HG02884 (cell line): Measurements from ENCODE around the gene TNK1.
"Not testable (repeated sequence)": the region's sequence is repeated elsewhere in the genome, so short reads cannot be mapped to it uniquely, and the experiment has no call there.

Source experiments
- ATAC-seq: cut with Tn5 transposase; IDR thresholded peaks from one replicate; pipeline ENCODE4 v1.9.1; 2021; ENCODE audit warnings: mild to moderate bottlenecking, moderate library complexity; ENCODE audit not compliant: unreplicated experiment

TNK1 gene

DNA sequence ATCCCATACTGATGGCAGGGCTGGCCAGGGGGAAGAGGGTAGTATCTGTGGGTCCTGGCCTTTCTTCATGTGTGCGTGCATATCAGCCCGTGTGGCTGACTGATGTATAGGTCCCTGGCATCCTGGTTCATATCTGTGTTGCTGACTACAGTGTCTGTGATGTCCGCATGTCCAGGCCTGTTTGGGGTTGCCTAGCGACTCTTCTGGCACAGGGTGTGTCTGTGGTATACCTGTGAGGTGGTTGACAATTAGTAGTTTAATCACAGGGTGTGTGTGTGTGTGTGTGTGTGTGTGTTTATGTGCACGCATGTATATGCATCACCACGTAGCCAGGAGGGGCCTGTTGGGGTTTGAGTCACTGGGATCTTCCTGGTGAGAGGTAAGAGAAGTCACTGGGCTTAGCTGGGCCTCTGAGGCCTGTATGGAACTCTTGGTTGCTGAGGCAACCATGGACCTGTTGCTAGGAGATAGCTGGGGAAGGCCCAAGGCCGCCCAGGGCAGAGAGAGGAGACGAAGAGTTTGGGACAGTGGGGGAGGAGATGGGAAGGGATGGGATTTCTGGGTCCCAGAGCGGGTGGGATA lies 26.5 kb upstream of the TNK1 start:
- no peak for ATAC-seq

DNA sequence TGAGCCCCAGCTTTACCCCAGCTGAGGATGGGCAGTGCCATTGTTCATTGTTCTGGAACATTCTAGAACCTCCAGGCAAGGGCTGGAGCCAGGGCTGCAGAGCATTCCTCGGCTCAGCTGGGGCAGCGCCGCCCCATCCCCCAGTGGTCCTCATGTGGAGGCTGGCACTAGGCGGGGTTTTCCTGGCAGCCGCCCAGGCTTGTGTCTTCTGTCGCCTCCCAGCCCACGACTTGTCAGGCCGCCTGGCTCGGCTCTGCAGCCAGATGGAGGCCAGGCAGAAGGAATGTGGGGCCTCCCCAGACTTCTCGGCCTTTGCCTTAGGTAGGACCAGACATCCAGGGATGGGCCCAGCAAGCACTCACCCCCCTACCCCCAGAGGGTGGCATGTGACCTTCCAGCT lies 25.8 kb upstream of the TNK1 start, which contains the start of gene TMEM95:
Gene TMEM95 (plus strand): TSS at position 104 of the 400 bp plus-strand sequence. CDS start 49 bp downstream, at position 153.
- no peak for ATAC-seq

DNA sequence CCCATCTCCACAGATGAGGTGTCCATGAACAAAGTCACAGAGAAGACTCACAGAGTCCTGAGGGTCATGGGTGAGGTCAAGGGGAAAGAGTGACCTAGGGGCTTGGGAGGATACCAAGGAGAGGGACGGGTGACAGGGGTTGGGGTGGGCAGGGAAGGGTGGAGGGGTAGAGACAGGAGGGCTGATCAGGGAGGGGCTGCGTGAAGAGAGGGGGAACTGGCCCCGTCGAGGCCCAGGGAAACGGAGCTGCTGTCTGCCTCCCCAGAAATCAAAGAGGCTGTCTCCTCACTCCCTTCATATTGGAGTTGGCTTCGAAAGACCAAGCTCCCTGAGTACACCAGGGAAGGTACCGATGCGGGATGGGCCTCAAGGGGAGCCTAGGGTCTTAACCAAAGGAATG lies 25.3 kb upstream of the TNK1 start:
- ATAC-seq, result no peak

DNA sequence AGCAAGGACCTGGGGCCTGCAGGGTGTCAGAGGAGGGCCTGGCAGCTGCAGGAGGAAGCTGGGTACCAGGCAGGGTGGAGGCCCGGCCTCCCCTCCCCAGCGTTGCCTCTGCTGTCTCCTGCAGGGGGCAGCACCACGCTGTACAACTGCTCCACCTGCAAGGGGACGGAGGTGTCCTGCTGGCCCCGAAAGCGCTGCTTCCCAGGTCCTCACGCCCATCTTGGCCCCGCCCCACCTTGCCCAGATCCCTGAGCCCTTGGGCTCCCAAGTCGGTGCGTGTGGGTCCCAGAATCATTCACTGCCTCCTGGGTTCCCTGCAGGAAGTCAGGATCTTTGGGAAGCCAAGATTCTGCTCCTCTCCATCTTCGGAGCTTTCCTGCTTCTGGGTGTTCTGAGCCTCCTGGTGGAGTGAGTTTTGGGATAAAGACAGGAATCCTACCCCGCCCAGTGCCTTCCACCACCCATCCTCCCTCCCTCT lies 24.8 kb upstream of the TNK1 start:
- ATAC-seq, result no peak

DNA sequence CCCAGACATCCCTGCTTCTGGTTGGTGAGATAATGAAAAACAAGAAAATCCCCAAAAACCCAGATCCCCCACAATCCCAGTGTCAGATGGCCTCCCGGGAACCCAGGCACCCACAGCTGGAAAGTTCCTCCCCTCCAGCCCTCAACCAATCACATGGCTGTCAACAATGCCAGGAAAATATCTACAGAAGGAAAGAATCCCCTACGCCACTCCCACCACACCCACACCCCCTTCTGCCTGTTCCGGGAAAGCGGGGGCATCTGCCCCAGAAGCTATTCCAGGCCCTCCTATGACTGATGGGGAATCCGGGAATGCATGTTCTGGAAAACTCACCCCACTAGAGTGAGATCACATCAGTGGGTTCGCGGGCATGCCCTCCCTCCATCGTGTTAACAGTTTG lies 24.1 kb upstream of the TNK1 start:
- no peak for ATAC-seq

DNA sequence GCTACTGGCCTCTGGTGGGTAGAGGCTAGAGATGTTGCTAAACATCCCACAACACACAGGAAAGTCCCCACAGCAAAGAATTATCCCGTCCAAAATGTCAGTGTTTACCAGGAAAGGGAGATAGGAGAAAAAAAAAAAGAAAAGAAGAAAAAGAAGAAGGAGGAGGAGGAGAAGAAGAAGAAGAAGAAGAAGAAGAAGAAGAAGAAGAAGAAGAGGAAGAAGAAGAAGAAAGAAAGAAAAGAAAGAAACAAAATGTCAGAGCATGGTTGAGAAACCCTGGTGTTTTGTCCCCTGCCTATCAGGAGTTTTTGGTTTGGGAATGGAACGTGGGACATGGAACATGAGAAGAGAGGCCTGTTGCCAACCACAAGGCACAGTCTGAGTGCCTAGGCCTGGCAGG lies 23.5 kb upstream of the TNK1 start:
- ATAC-seq, result no peak

DNA sequence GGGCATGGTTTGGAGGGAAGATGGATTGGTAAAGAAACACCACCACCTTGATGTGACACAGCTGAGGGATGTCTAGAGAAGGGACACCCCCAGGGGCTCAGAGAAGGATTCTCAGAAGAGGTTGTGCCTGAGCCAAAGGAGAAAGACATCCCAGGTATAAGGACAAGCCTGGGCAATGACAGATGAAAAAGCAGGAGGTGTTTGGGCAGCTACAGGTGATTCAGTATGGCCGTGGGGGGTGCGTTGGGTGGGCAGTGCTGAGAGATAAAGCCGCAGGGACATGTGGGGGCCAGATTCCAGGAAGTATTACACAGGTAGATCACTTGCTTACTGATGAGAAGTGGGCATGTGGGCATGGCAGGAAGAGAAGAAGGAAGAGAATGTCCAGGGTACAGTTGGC lies 19.0 kb upstream of the TNK1 start:
- no peak for ATAC-seq

DNA sequence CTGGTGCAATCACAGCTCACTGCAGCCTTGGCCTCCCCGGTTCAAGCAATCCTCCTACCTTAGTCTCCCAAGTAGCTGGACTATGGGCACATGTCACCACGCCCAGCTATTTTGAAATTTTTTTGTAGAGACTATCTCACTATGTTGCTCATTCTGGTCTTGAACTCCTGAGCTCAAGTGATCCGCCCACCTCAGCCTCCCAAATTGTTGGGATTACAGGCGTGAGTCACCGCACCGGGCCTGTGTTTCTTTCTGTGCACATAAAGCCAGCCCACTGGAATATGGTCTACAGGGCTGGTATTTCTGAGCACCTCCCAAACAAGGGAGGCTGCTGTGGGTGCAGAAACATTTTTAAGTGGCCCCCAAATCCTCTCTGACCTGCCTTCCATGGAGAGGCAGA lies 17.6 kb upstream of the TNK1 start:
- no peak for ATAC-seq

DNA sequence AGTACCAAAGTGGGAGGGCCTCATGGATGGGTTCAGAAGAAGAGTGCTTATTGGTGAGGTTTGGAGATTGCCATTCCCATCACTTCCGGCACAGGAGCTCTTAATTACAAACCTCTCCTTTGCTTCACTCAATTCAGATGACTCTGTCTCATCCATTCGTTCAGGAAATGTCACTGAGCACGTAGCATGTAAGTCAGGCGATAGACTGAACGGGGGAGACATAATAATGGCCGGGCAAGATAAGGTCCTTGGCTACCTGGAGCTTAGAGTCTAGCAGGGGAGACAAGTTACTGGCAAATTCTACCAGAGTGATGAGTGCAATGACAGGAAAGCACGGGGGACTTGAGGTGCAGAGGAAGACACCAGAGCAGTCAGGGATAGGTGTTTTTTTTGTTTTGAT lies 14.9 kb upstream of the TNK1 start:
- not testable (repeated sequence) for ATAC-seq

DNA sequence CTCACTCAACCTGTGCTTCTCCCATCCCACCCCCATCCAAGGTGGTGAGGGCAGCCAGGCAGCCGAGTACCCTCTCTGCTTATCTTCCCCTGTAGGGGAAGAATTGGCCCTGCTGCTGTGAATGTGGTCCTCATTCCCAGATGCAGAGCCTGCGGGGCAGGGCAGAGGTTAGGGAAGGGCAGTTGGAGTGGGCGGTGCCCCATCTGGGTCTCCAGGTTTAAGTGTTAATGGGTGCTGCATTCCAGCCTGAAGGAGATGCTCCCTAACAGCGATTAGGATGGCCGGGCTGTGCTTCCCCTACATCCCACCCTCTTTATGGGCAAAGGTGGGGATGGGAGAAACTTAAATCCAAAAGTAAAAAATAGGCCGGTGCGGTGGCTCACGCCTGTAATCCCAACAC lies 13.8 kb upstream of the TNK1 start:
- no peak for ATAC-seq

DNA sequence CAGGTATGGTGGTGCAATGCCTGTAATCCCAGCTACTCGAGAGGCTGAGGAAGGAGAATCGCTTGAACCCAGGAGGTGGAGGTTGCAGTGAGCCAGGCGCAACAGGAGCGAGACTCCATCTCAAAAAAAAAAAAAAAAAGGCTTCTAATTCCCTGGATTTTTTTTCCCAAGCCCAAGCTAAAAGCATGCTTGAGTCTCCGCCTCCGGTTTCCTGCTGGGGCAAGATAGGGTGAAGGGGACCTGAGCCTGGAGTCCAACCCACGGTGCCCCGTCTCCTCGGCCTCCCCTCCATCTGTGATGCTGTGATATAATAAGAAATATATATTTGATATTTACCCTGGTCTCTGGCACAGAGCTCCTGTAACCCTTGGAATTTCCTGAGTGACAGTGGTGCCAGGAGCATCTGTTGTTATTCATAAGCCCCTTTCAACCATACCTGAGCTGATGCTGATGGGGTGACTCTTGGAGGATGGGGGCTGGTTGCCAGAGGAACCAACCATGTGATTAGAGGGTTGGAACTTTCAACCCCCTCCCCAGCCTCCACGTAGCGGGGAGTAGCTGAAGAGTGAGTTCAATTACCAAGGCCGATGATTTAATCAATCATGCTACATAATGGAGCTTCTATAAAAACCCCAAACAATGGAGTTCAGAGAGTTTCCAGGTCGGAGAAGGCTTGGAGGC lies 12.8 kb upstream of the TNK1 start:
- no peak for ATAC-seq

DNA sequence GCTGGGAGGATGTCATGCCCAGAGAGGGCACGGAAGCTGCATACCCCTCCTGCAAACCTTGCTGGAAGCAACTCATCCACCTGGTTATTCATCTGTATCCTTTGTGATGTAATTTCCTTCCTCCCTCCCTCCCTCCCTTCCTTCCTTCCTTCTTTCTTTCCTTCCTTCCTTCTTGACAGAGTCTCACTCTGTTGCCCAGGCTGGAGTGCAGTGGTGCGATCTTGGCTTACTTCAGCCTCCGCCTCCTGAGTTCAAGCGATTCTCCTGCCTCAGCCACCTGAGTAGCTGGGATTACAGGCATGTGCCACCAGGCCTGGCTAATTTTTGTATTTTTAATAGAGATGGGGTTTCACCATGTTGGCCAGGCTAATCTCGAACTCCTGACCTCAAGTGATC lies 12.3 kb upstream of the TNK1 start:
- ATAC-seq, result not testable (repeated sequence)

DNA sequence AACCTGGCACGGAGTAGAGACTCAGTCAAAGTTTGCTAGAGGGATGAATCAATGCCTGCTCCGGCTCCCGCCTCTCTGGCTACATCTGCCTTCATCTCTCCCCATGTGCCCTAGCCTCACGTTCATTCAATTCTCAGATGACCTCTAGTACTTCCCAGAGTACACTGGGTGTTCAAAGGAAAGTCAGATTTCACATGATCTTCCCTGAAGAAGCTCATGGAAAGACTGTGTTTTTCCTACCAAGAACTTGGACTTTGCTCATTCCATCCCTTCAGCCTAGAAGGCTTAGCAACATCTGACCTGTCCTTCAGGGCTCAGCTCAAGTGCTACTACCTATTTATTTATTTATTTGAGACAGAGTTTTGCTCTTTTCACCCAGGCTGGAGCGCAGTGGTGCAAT lies 11.1 kb upstream of the TNK1 start:
- no peak for ATAC-seq

DNA sequence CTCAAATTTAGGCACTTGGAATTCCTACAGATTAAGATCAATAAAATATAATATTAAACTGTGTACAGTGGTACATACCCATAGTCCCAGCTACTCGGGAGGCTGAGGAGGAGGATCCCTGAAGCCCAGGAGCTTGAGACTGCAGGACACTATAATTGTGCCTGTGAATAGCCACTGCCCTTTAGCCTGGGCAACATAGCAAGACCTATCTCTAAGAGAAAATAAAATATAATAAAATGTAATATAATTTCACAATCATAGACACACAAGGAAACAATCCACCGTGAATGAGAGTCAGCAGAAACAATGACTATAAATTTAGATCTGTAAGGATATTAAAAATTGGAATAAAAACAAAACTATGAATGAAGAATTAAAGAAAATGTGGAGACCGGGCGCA lies 10.0 kb upstream of the TNK1 start:
- no peak for ATAC-seq

DNA sequence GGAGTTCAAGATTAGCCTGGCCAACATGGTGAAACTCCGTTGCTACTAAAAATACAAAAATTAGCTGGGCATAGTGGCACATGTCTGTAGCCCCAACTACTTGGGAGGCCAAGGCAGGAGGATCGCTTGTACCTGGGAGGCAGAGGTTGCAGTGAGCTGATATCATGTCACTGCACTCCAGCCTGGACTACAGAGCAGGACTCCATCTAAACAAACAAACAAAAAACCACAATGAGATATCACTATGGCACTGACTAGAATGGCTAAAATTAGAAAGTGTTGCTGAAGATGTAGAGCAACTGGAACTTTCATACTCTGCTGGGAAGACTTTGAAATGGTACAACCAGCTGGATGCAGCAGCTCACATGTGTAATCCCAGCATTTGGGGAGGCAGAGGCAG lies 6.5 kb upstream of the TNK1 start:
- no peak for ATAC-seq

DNA sequence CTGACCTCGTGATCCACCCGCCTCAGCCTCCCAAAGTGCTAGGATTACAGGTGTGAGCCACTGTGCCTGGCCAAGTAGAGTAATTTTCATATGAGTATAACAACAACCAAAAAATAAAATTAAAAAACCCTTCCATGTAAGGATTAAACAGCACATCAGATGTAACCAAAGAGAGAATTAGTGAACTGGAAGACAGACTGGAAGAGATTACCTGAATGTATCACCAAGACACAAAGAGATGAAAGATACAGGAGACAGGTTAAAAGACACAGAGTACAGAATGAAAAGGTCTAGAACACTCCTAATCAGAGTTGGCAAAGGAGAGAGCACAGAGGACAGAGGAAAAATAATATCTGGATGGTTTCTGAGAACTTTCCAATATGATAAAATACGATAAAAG lies 1.8 kb upstream of the TNK1 start:
- ATAC-seq, result no peak

DNA sequence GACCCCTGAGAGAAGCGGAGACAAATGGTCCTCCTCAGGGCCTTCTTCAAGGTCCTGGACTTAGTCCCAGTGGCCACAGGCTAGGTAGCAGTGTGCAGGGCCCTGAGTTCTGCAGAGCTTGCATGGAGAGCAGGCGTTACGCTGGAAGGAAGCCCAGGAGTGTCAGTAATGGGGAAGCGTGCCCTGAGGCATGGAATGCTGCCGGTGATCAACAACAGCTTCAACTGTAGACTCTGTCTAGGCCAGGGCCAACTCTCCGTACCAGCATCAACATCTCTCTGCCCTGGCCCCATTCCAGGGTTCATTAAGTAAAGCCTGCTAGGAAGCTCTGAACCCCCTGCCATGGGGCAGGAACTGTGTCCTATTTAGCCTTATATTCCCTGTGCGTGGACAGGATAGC lies 568 bp upstream of the TNK1 start:
- no peak for ATAC-seq

DNA sequence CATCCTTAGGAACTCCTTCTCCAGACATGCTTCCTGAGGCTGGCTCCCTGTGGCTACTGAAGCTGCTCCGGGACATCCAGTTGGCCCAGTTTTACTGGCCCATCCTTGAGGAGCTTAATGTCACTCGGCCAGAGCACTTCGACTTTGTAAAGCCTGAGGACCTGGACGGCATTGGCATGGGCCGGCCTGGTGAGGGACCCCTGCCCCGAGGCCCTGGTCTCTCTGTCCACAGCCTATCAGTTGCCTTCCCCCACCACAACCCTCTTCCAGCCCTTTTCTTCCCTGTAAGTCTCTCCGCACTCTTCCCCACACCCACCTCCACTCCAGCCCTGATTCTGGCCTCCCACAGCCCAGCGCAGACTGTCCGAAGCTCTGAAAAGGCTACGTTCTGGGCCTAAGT lies 2.0 kb downstream of the TNK1 start:
- ATAC-seq, result no peak

DNA sequence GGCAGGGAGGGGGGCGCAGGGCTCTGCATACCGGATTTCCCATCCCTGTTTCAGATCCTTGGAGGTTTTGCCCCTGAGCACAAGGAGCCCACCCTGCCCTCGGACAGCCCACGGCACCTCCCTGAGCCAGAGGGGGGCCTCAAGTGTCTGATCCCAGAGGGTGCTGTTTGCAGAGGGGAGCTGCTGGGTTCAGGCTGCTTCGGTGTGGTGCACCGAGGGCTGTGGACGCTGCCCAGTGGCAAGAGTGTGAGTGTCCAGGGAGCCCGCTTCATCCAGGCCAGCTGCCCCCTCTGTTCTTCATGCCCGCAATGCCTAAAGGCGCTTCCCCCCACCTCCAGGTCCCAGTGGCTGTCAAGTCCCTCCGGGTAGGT lies 2.5 kb downstream of the TNK1 start:
- ATAC-seq, result no peak

DNA sequence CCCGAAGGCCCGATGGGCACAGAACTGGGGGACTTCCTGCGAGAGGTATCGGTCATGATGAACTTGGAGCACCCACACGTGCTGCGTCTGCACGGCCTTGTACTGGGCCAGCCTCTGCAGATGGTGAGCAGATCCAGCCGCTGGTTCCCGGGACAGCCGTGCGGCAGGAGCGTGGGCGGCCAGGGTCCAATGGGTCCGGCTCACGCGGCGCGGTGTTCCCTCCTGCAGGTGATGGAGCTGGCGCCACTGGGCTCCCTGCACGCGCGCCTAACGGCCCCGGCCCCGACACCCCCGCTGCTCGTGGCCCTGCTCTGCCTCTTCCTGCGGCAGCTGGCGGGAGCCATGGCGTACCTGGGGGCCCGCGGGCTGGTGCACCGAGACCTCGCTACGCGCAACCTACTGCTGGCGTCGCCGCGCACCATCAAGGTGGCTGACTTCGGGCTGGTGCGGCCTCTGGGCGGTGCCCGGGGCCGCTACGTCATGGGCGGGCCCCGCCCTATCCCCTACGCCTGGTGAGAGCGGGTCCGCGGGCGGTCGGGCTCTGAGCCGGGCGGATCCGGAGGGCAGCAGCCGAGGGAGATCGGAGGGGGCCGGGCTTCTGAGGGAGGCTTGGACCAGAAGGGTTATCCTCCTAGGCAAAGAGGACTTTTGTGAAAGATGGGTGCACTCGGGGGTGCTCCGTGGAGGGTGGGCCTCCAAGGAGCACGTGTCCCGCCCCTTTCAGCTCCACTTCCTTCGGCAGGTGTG lies 3.0 kb downstream of the TNK1 start:
- ATAC-seq, result no peak

DNA sequence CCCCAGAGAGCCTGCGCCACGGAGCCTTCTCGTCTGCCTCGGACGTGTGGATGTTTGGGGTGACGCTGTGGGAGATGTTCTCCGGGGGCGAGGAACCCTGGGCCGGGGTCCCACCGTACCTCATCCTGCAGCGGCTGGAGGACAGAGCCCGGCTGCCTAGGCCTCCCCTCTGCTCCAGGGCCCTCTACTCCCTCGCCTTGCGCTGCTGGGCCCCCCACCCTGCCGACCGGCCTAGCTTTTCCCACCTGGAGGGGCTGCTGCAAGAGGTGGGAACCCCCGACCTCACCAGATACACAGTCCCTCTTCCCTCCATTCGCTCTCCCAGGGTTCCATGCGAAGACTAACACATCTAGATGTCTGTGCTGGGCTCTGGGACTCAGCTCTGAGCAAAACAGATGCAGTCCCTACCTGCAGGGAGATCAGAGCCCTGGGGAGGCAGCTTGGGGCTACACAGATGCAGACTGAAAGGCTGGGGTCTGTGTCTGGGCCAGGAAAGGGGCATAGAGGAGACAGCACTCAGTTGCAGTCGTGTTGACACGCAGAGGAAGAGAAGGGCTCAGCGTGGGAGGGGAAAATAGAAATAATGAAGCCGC lies 3.7 kb downstream of the TNK1 start:
- no peak for ATAC-seq

DNA sequence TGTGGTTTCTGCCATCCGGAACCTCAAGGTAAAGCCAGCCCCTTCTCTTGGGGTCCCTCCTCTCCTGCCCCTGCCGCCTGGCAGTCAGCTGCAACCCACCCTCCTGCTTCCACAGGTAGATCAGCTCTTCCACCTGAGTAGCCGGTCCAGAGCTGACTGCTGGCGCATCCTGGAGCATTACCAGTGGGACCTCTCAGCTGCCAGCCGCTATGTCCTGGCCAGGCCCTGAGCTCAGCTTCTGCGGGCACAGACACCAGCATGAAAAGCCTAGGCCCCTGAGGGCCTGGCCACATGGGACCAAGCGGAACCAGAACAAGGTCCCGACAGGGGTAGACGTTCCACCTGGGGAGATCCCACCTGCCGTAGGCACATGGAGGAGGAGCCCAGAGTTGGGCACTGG lies 8.0 kb downstream of the TNK1 start:
- no peak for ATAC-seq
